Retina (tissue), 1 donor: Measurements from ENCODE around the gene CTSD.

Experiments used
- DNase-seq: peaks from one replicate; pipeline ENCODE4 v3.0.0-alpha.2; 2016

The CTSD gene

DNA sequence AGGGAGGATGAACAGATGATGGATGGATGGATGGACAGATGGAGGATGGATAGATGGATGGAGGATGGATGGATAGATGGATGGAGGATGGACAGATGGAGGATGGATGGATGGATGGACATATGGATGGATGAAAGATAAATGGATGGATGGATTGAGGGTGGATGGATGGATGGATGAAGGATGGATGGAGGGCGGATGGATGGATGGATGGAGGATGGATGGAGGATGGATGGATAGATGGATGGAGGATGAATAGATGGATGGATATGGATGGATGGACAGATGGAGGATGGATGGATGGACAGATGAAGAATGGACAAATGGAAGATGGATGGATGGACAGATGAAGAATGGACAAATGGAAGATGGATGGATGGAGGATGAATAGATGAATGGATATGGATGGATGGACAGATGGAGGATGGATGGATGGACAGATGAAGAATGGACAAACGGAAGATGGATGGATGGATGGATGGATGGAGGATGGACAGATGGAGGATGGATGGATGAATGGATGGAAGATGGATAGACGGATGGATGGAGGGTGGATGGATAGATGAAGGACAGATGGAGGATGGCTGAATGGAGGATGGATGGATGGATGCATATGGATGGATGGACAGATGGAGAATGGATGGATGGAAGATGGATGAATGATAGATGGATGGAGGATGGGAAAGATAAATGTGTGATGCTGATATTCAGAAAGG is 20.7 kb downstream of the CTSD start:
- DNase-seq, result no peak

DNA sequence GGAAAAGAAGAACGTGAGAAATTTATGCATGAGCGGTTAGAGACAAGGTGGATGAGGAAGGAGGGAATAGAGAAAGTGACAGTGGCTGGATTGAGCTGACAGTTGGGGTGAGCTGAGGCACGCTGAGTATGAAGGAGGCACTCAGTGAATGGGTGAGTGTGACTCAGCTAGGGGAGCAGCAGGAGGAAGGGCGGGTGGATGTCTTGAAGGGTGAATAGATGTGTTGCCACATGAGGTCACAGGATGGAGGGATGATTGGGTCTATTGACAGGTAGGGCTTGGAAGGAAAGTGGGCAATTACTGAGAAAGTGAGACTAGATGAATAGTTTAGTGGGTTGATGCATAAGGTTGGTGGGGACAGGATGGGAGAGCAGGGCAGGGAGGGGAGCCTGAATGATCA is 21.4 kb downstream of the CTSD start:
- no peak for DNase-seq

DNA sequence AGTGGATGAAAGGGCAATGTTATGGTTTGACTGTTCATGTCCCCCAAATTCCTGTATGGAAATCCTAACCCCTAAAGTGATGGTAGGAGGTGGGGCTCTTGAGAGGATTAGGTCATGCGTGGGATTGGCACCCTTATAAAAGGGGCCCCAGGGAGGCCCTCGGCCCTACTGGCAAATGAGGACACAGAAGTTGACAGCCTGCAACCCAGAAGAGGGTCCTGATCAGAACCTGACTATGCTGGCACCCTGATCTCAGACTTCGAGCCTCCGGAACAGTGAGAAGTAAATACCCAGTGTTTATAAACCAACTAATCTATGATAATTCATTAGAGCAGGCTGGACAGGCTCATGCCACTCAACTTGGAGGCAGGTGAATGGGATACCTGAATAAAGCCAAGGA is 22.0 kb downstream of the CTSD start:
- no peak for DNase-seq

DNA sequence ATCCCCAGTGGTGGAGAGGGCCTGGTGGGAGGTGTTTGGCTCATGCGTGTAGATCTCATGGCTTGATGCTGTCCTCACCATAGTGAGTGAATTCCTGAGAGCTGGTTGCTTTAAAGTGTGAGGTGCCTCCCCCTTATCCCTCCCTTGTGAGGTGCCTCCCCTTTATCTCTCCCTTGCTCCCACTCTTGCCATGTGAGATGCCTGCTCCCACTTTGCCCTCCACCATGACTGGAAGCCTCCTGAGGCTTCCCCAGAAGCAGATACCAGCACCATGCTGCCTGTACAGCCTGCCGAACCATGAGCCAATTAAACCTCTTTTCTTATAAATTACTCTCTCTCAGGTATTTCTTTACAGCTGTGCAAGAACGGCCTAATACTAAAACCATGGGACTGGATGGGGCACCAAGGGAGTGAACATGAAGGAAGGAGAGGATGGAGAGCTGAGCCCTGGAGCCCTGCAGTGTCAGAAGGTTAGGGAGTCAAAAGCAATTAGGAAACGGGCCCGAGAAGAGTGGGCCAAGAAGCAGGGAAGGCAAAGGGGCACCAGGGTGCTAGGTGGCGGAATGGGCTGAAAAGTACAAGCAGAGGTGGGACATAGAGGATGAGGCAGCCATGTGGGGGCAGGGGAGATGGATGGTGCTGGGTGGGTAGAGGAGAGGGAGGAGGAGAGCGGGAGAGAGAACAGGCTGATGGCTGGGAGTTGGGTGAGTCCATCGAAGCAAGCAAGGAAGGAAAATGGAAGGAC is 22.8 kb downstream of the CTSD start:
- no peak for DNase-seq

DNA sequence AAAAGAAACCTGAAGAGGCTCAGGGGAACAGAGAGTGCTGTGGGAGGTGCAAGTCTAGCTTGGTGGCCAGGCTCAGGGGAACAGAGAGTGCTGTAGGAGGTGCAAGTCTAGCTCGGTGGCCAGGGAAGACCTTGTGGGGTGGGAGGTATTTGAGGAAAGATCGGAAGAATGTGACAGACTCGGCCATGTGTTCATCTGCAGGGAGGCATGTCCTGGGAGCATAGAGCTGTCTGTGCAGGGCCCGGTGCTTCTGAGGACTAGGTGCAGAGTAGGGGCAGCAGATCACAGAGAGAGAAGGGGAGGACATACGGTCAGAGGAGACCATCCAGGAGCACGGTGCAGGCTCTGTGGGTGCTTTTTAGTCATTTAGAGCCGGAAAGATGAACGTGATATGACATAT is 24.2 kb downstream of the CTSD start:
- no peak for DNase-seq

DNA sequence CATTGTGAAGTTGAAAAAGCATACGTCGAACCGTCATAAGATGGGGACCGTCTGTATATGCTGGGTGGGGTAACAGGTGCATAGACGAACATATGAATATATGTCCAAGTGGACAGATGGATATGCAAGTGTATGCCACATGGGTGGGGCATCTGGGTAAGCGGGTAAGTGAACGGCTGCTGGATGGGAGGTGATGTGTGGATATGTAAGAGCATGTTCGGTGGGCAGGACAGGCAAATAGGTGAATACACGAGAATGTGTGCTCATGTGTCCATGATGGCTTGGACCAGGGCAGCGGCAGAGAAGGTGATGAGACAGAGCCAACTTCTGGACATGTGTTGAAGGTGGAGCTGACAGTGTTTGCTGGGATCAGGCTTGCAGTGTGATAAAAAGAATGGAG is 25.3 kb downstream of the CTSD start:
- DNase-seq, result no peak

DNA sequence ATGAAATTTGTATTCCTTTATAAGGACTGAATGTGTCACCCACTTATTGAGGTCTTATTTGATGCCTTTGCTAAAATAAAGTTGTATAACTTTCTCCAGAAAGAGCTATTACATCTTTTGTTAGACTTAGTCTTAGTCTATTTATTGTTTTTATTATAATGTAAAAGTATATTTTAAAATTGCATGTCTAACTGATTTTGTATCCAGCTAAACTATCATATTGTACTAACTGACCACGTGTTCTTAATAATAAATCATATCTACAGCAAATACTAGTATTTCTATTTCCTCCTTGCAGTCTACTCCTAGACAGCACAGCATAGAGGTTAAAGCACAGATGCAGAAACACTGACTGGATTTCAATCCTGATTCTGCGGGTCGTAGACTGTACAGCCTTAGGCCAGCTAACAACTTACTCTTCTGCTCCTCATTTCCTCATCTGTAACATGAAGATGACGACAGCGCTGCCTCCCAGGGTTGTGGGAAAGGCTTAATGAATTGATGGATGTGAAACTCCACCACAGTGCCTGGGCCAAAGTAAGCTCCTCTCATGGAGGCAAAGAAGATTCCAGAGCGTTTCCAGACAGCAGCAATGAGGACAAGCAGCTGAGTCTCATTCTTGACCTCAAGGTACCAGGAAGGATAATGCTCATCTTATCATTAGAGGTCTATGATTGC is 26.5 kb downstream of the CTSD start:
- no peak for DNase-seq

DNA sequence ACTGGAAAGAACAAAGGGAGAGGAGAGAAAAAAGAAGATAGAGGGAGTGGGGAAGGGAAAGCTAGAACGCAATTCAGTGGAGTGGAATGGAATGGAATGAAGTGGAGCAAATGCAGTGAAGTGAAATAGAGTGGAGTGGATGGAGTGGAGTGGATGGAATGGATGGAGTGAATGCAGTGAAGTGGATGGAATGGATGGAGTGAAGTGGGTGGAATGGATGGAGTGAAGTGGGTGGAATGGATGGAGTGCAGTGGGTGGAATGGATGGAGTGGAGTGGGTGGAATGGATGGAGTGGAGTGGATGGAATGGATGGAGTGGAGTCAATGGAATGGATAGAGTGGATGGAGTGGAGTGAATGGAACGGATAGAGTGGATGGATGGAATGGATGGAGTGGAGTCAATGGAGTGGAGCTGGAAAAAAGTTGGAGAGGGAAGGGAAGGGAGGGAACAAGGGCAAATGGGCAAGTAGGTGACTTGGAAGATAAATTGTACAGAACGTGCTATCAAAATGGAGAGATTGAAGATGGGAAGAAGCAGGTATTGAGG is 27.2 kb downstream of the CTSD start:
- no peak for DNase-seq

DNA sequence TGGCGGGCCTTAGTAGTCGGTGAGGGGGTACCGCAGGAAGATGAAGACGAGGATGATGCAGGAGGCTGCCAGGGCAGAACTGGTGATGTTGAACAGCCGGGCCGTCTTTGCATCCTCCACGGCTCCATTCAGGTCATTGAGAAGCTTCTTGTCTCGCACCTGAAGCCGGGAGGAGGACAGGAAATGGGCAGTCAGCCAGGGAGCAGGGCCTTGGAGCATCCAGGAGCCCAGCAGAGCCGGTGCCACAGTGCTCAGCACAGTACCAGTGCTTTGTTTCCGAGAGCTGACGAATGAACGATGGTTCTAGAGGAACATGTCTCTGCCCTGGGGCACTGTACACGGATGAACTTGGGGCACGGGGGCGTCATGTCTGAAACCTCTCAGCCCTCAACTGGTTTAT is 28.5 kb downstream of the CTSD start:
- no peak for DNase-seq

DNA sequence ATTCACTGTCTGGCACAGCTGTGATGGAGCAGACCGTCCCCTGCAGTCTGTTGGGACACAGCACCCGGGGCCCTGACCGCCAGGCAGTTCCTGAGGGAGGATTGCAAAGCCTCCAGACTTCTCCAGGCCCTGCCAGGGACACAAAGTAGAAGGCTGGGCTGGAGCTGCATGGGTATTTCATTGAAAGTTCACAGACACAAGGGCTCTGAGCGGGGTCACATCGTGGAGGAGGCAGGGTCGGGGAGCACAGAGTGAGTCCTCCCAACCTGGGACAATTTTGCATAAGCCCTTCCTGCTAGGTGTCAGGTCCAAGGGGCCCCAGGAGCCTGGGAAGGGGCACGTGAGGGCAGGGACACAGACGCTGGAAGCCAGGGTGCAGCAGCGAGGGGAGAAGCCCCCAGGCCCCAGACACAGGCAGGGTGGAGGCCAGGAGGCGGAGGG is 29.1 kb downstream of the CTSD start:
- DNase-seq, result no peak

DNA sequence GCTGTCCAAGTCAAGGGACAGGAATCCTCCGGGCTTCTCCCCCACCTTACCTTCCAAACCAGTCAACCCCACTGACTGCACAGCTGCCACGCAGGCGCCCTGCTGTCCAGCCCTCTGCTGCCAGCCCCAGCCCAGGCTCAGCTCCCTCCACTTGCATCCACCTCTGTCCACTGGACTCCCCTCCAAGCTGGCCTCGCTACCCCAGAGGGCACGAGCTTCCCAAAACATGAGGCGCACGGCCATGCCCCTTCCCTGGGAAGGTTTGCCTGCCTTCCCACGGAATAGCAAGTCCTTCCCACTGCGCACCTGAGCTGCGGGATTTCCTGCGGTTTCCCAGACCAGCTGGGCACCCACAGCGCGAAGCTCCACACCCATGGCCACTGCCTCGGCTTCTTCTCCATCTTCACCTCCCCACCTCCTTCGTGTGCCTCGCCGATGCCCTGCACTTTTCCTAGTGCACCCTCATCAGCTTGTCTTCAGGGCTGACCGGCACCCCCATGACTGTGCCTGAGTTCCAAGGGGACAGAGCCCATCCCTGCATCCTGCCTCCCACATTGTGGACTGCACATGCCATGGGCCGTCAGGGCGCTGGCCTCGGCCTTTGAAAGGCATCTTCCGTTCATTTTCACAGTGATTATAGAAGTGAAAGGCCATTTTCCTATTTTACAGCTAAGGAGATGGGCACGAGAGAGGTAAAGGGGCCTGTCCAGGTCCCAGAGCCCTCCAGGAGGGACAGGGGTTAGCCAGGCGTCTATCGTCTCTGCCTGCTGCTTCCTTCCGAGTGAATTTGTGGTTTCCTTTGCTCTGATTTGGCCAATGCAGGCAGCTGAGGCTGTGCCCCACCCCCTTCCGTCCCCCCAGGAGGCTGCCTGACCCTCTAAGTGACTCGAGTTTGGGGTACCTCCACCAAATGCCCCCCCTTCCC is 29.7 kb downstream of the CTSD start:
- DNase-seq, result no peak

DNA sequence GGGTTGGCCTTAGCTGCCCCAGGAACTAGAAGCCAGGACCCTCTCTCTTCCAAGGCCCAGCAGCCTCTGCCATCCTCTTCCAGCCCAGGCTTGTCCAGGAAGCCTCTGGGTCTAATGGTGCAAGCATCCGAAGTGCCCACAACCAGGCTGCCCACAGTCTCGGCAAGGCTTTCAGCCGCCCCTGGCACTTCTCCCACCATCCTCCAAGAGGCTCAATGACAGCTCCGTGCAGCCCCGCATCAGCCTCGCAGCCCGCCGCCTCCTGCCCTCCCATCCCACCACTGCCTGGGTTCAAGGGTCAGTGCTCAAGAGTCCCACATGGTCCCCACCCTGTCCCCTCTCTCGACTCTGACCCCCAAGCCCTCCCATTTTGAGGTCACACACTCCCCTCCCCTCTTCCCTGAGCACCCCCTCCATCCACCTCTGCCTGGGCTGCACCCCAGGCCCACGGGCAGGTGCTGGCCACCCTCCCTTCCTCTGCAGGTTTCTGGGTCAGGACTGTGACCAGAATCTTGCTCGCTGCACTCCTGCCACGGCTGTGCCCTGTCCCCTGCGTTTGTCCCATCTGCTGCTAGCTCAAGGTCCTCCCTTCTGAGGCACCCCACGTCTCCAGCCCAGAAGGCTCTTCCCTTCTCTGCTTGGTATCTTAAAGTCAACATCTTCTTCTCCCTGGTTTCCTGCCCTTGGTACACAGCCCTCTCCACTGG is 30.6 kb downstream of the CTSD start:
- DNase-seq, result no peak

DNA sequence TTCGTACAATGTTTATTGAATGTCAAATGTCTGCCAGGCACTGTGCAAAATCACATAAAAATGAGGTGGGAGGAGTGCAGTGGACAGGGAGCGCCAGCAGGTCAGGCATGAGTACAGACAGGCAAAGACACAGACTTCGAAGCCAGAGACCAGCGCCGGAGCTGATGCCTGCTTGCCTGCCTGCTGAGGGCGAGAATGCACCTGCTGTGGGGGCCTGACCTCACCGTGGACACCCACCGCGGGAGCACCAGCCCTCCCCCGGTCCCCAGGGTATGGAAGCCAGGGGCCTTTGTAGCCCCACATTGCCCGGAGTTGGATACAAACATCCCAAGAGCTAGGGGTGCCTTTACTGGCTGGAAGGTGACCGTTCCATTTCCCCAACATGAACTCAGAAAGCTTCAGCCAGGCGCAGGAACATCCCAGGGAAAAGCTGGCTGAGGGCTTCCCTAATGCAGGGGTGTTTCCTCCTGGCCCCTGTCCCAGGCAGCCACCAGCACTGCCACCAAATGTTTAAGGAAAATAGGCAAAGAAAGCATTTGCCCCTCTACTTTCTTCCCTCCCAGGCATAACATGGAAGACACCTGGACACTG is 31.2 kb downstream of the CTSD start:
- DNase-seq, result no peak

DNA sequence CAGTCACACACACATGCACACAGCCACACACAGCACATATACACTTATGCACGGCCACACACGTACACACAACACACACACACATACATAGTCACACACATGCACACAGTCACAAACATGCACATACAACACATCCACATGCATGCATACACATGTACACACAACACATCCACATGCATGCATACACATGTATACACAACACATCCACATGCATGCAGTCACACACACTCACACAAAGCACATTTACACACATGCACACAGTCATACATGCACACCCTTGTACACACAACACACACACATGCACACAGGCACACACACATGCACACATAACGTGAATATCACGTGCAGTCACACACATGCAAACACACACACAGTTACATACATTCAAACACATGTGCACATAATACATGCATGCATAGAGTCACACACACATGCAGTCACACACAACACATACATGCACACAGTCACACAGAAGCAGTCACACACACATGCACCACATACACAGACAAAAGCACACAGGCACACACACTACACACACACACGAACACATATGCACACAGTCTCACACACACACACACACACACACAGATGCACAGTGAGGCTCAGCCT is 32.2 kb downstream of the CTSD start:
- DNase-seq, result no peak

DNA sequence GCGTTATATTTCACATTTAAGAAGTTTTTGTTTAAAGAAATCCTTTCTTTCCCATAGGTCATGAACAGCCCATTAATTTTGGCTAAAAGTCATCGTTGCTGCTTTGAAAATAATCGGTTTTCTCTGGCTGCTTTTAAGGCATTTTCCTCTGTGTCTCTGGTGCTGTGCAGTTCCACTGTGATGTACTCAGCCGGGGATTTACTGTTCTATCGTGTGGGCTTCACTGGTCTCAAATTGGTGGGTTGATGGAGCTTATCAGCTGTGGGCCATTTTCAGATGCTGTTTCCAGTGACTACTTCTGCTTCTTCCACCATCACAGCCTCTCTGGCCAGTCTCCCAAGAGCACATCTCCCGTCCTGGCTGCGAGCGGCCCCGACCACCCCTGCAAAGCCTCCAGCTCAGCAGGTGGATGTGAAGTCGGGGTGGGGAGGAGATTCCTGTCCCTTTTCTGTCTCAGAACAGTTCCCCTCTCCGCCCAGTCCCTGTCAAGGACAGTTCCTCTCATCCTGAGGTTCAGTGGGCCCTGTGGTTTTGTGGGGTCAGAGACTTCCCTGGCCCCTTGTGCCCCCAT is 33.6 kb downstream of the CTSD start:
- DNase-seq, result no peak

DNA sequence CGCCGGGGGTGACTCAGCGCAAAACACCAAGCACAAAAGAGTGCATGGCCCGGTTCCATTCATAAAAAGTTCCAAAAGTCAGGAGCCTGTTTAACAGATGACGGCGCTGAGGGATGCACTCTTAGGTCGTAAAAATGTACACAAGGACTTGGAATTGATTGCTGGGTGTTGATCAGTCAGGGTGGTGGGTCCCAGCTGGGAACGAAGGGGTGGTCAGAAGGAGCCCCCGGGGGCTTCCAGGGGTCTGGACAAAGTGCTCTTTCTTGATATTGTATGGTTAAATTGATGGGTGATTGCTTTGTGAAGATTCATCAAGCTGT is 34.1 kb downstream of the CTSD start:
- no peak for DNase-seq

DNA sequence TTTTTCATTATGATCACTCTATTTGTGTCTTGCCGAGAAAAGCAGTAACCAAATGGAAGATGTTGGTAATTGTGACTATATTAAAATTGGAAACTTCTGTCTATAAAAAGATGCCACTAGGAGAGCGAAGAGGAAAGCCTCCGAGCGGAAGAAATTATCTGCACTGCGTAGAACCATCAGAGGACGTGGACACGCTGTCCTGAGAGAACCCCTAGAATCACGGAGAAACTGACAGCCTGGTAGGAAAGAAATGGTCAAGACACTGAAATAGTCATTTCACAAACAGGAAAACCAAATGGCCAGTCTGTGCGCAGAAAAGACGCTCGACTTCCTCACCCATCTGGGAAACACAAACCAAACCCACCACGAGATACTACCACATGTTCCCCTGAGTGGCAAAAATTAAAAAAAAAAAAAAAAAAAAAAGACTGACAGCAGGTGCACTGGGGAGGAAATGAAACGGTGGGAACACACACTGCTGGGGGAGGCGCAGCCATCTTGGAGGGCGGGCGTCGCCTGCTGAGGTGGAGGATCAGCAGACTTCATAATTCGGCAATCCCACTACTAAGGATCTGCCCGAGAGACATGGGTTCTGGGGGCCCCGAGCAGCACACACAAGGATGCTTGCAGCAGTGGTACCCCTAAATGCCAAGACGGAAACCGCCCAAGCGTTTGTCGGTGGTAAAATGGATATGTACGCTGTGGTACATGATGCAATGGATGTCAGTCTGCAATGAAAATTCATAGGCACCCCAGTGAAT is 34.6 kb downstream of the CTSD start:
- DNase-seq, result no peak

DNA sequence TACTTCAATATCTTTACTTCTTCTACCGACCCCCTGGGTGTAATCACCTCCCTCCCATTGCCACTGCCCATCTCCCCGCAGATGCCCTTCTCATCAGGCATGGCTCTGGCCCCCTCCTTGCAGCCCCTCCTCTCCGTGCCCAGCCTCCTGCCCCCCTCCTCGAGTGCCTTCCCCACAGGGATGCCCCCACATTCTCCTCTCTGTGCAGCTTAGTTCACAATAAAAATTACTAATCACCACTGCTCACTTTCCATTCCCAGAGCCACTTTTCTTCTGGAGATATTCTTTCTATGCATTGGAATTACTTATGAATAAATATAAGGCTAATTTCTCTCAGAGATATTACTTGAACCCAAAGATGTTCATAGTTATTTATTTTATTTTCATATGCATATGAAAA is 35.4 kb downstream of the CTSD start:
- no peak for DNase-seq

DNA sequence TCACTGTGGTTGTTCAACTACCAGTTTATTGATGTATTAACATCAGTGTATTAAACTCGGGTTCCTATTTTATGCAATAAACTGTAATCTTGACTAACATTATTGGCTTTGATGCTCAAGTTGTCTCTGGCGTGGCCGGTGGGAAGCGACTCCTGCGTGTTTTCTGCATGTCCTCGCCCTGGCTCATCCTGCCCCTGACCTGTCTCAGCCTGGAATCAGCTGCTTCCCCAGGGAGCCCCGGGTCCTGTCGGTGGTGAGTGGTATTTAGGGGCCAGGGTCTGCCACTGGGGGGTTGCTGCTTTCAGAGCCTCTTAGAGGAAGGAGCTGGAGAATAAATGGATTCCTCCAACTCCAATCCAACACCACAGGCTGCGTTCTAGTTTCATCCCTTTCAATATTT is 35.9 kb downstream of the CTSD start:
- no peak for DNase-seq

DNA sequence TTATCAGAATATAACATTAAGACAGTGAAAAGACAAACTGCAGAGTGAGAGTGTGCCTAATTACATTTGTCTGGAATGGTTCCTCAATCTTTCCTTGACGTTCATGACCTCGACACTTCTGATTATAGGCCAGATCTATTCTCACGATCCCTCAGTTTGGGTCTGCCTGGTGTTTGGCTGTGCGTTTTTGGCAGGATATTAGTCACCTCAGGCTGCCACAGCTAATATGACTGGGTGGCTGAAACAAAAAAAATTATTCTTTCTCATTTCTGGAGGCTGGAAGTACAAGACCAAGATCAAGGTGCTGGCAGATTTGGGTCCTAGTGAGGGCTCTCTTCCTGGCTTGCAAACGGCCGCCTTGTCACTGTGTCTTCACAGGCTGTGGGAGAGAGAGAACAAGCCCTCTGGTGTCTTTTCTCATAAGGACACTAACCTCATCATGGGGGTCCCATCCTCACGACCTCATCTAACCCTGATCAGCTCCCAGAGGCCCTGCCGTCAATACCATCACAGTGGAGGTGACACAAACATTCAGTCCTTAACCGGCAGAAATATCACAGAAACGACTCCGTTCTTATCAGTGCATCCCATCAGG is 36.5 kb downstream of the CTSD start:
- DNase-seq, result no peak
